ENCODE results near the gene SLC35A1. TPM values are rescaled to one million over a fixed set of nuclear protein-coding genes. Genes with fewer than 3 reads are reported as not detected.

The SLC35A1 gene
- total and polyA plus RNA-seq, 2 experiments from 2014 or later = 12.7 to 29.3 TPM

GRCh38 chr6:87441711-87442110 lies 31.1 kb upstream of the SLC35A1 start:
- H3K27me3 ChIP-seq = no peaks in the 10 kb centered on the region
- H3K27ac ChIP-seq = no peak overlapping the region
- DNase-seq (ENCODE audit: low read depth in 1 of 2, low spot score in 1 of 2) = no peak
- H3K4me1 ChIP-seq (ENCODE audit: low read depth) = no peaks in the 10 kb centered on the region
- no peaks in the 10 kb centered on the region for H3K9me3 ChIP-seq (ENCODE audit: low read depth)
- TF ChIP-seq CTCF (IDR thresholded peaks at IDR 0.05; ENCODE audit: low read depth, low read length) = no peak
- no peak overlapping the region for H3K4me3 ChIP-seq
- H3K36me3 ChIP-seq = no peaks in the 10 kb centered on the region

GRCh38 chr6:87444362-87444761 lies 28.4 kb upstream of the SLC35A1 start:
- peak overlapping the region; percentile 68 for H3K27ac ChIP-seq
- no peak overlapping the region for H3K4me3 ChIP-seq
- DNase-seq (ENCODE audit: low read depth in 1 of 2, low spot score in 1 of 2) = peak in 1 of 2 donors; percentile 5
- no peak for TF ChIP-seq CTCF (IDR thresholded peaks at IDR 0.05; ENCODE audit: low read depth, low read length)
- H3K9me3 ChIP-seq (ENCODE audit: low read depth) = no peaks in the 10 kb centered on the region
- no peaks in the 10 kb centered on the region for H3K27me3 ChIP-seq
- no peaks in the 10 kb centered on the region for H3K36me3 ChIP-seq
- H3K4me1 ChIP-seq (ENCODE audit: low read depth) = no peaks in the 10 kb centered on the region

- Histone ChIP-seq H3K4me1 (ENCODE audit: low read depth) (no peaks in the 10 kb centered on the region), H3K27me3 (peaks cover 13% of the 10 kb centered on the region), H3K9me3 (ENCODE audit: low read depth) (no peaks in the 10 kb centered on the region), H3K27ac (no peak overlapping the region), H3K4me3 (no peak overlapping the region), H3K36me3 (no peaks in the 10 kb centered on the region)
- TF ChIP-seq CTCF (IDR thresholded peaks at IDR 0.05; ENCODE audit: low read depth, low read length) = no peak
- peak in 1 of 2 donors; percentile 13 for DNase-seq (ENCODE audit: low read depth in 1 of 2, low spot score in 1 of 2)
Observed at GRCh38 chr6:87465051-87465450, 7.7 kb upstream of the SLC35A1 start.

- peak in 1 of 2 donors; percentile 61 for DNase-seq (ENCODE audit: low read depth in 1 of 2, low spot score in 1 of 2)
- Histone ChIP-seq H3K36me3 (no peaks in the 10 kb centered on the region), H3K4me1 (ENCODE audit: low read depth) (peaks cover 4% of the 10 kb centered on the region), H3K4me3 (peak overlapping the region; percentile 96), H3K9me3 (ENCODE audit: low read depth) (no peaks in the 10 kb centered on the region), H3K27me3 (peaks cover 2% of the 10 kb centered on the region), H3K27ac (peak overlapping the region; percentile 93)
- TF ChIP-seq CTCF (IDR thresholded peaks at IDR 0.05; ENCODE audit: low read depth, low read length) = no peak
Observed at GRCh38 chr6:87473419-87473903, 687 bp downstream of the SLC35A1 start.

GRCh38 chr6:87481931-87482330 lies 9.2 kb downstream of the SLC35A1 start:
- Histone ChIP-seq H3K4me3 (no peak overlapping the region), H3K36me3 (no peaks in the 10 kb centered on the region), H3K9me3 (ENCODE audit: low read depth) (no peaks in the 10 kb centered on the region), H3K4me1 (ENCODE audit: low read depth) (no peaks in the 10 kb centered on the region), H3K27ac (no peak overlapping the region), H3K27me3 (no peaks in the 10 kb centered on the region)
- no peak for DNase-seq (ENCODE audit: low read depth in 1 of 2, low spot score in 1 of 2)
- no peak for TF ChIP-seq CTCF (IDR thresholded peaks at IDR 0.05; ENCODE audit: low read depth, low read length)

GRCh38 chr6:87482366-87482765 lies 9.6 kb downstream of the SLC35A1 start:
- no peak for TF ChIP-seq CTCF (IDR thresholded peaks at IDR 0.05; ENCODE audit: low read depth, low read length)
- DNase-seq (ENCODE audit: low read depth in 1 of 2, low spot score in 1 of 2) = no peak
- H3K9me3 ChIP-seq (ENCODE audit: low read depth) = no peaks in the 10 kb centered on the region
- no peak overlapping the region for H3K4me3 ChIP-seq
- H3K4me1 ChIP-seq (ENCODE audit: low read depth) = no peaks in the 10 kb centered on the region
- no peaks in the 10 kb centered on the region for H3K27me3 ChIP-seq
- H3K36me3 ChIP-seq = no peaks in the 10 kb centered on the region
- no peak overlapping the region for H3K27ac ChIP-seq
